Measurements from ENCODE around the gene SEMA3D.

SEMA3D gene

GRCh38 chr7:85019778-85020177, 167.1 kb downstream of the SEMA3D start:
- no peaks in the 10 kb centered on the region for H3K79me1 ChIP-seq (ENCODE audit: low read length)
- no peak overlapping the region for H3K9ac ChIP-seq (ENCODE audit: low read length)
- H3K9me3 ChIP-seq (ENCODE audit: insufficient read depth, low read depth, low read length): no peaks in the 10 kb centered on the region
- no peak overlapping the region for H2AFZ ChIP-seq (ENCODE audit: insufficient read depth, low read length, poor library complexity)
- H4K12ac ChIP-seq (ENCODE audit: low read depth, low read length): no peak overlapping the region
- H3K79me2 ChIP-seq (ENCODE audit: control insufficient read depth, insufficient read depth, low read length, poor library complexity): no peaks in the 10 kb centered on the region
- H2BK5ac ChIP-seq (ENCODE audit: low read depth, low read length, poor library complexity): no peak overlapping the region
- no peak overlapping the region for H3K14ac ChIP-seq (ENCODE audit: low read length)
- no peak overlapping the region for H2BK12ac ChIP-seq (ENCODE audit: low read length)
- WGBS (ENCODE audit: extremely low coverage, insufficient coverage, insufficient read length): no CpG with 5 or more reads among the region's 3 CpGs
- no peak overlapping the region for H4K8ac ChIP-seq (ENCODE audit: low read depth, low read length)
- H3K4me1 ChIP-seq (ENCODE audit: control insufficient read depth in 1 of 2, insufficient read depth in 2 of 2, low read length in 2 of 2): no peaks in the 10 kb centered on the region
- no peaks in the 10 kb centered on the region for H3K27me3 ChIP-seq (ENCODE audit: insufficient read depth, low read length)
- H3K18ac ChIP-seq (ENCODE audit: low read length): no peak overlapping the region
- DNase-seq: no peak
- no peak overlapping the region for H4K91ac ChIP-seq (ENCODE audit: low read depth, low read length)
- H3K23ac ChIP-seq (ENCODE audit: low read length): no peak overlapping the region
- no peaks in the 10 kb centered on the region for H3K36me3 ChIP-seq (ENCODE audit: control insufficient read depth in 1 of 2, insufficient read depth in 2 of 2, low read length in 2 of 2)
- no peak overlapping the region for H3K4me2 ChIP-seq (ENCODE audit: low read length)
- no peak overlapping the region for H3K4ac ChIP-seq (ENCODE audit: low read depth, low read length)
- no peak overlapping the region for H3K4me3 ChIP-seq (ENCODE audit: low read depth, low read length)
- no peak overlapping the region for H2AK5ac ChIP-seq (ENCODE audit: low read length)
- H2BK120ac ChIP-seq (ENCODE audit: insufficient read depth, low read length, poor library complexity): no peak overlapping the region
- no peak overlapping the region for H3K27ac ChIP-seq (ENCODE audit: low read depth, low read length)

GRCh38 chr7:85019176-85019575, 167.7 kb downstream of the SEMA3D start:
- Histone ChIP-seq H2BK120ac (ENCODE audit: insufficient read depth, low read length, poor library complexity) (no peak overlapping the region), H2AFZ (ENCODE audit: insufficient read depth, low read length, poor library complexity) (no peak overlapping the region), H2BK5ac (ENCODE audit: low read depth, low read length, poor library complexity) (no peak overlapping the region), H3K27me3 (ENCODE audit: insufficient read depth, low read length) (no peaks in the 10 kb centered on the region), H3K79me1 (ENCODE audit: low read length) (no peaks in the 10 kb centered on the region), H2AK5ac (ENCODE audit: low read length) (no peak overlapping the region), H3K36me3 (ENCODE audit: control insufficient read depth in 1 of 2, insufficient read depth in 2 of 2, low read length in 2 of 2) (no peaks in the 10 kb centered on the region), H4K91ac (ENCODE audit: low read depth, low read length) (no peak overlapping the region), H3K4ac (ENCODE audit: low read depth, low read length) (no peak overlapping the region), H3K23ac (ENCODE audit: low read length) (no peak overlapping the region), H3K4me3 (ENCODE audit: low read depth, low read length) (no peak overlapping the region), H3K9me3 (ENCODE audit: insufficient read depth, low read depth, low read length) (no peaks in the 10 kb centered on the region), H3K9ac (ENCODE audit: low read length) (no peak overlapping the region), H3K18ac (ENCODE audit: low read length) (no peak overlapping the region), H3K4me2 (ENCODE audit: low read length) (no peak overlapping the region), H3K27ac (ENCODE audit: low read depth, low read length) (no peak overlapping the region), H3K4me1 (ENCODE audit: control insufficient read depth in 1 of 2, insufficient read depth in 2 of 2, low read length in 2 of 2) (no peaks in the 10 kb centered on the region), H3K79me2 (ENCODE audit: control insufficient read depth, insufficient read depth, low read length, poor library complexity) (no peaks in the 10 kb centered on the region), H3K14ac (ENCODE audit: low read length) (no peak overlapping the region), H2BK12ac (ENCODE audit: low read length) (no peak overlapping the region), H4K12ac (ENCODE audit: low read depth, low read length) (no peak overlapping the region), H4K8ac (ENCODE audit: low read depth, low read length) (no peak overlapping the region)
- no peak for DNase-seq
- WGBS (ENCODE audit: extremely low coverage, insufficient coverage, insufficient read length): no CpG with 5 or more reads among the region's 1 CpG

- H2AFZ ChIP-seq (ENCODE audit: insufficient read depth, low read length, poor library complexity): no peak overlapping the region
- no peaks in the 10 kb centered on the region for H3K79me2 ChIP-seq (ENCODE audit: control insufficient read depth, insufficient read depth, low read length, poor library complexity)
- H3K4me2 ChIP-seq (ENCODE audit: low read length): no peak overlapping the region
- no peak overlapping the region for H4K91ac ChIP-seq (ENCODE audit: low read depth, low read length)
- H3K23ac ChIP-seq (ENCODE audit: low read length): no peak overlapping the region
- no peak overlapping the region for H4K8ac ChIP-seq (ENCODE audit: low read depth, low read length)
- H3K18ac ChIP-seq (ENCODE audit: low read length): no peak overlapping the region
- no peak overlapping the region for H2BK120ac ChIP-seq (ENCODE audit: insufficient read depth, low read length, poor library complexity)
- no peak overlapping the region for H4K12ac ChIP-seq (ENCODE audit: low read depth, low read length)
- no peak overlapping the region for H2BK12ac ChIP-seq (ENCODE audit: low read length)
- no peak overlapping the region for H2BK5ac ChIP-seq (ENCODE audit: low read depth, low read length, poor library complexity)
- no peak overlapping the region for H3K27ac ChIP-seq (ENCODE audit: low read depth, low read length)
- no peaks in the 10 kb centered on the region for H3K9me3 ChIP-seq (ENCODE audit: insufficient read depth, low read depth, low read length)
- no peaks in the 10 kb centered on the region for H3K79me1 ChIP-seq (ENCODE audit: low read length)
- no peaks in the 10 kb centered on the region for H3K27me3 ChIP-seq (ENCODE audit: insufficient read depth, low read length)
- H3K4me3 ChIP-seq (ENCODE audit: low read depth, low read length): no peak overlapping the region
- no peak overlapping the region for H3K14ac ChIP-seq (ENCODE audit: low read length)
- no peaks in the 10 kb centered on the region for H3K36me3 ChIP-seq (ENCODE audit: control insufficient read depth in 1 of 2, insufficient read depth in 2 of 2, low read length in 2 of 2)
- H3K4ac ChIP-seq (ENCODE audit: low read depth, low read length): no peak overlapping the region
- no peaks in the 10 kb centered on the region for H3K4me1 ChIP-seq (ENCODE audit: control insufficient read depth in 1 of 2, insufficient read depth in 2 of 2, low read length in 2 of 2)
- no peak overlapping the region for H3K9ac ChIP-seq (ENCODE audit: low read length)
- H2AK5ac ChIP-seq (ENCODE audit: low read length): no peak overlapping the region
- no CpG with 5 or more reads among the region's 1 CpG for WGBS (ENCODE audit: extremely low coverage, insufficient coverage, insufficient read length)
- DNase-seq: no peak
Measured at GRCh38 chr7:85018498-85018897, 168.4 kb downstream of the SEMA3D start.

GRCh38 chr7:85016286-85016685, 170.6 kb downstream of the SEMA3D start:
- H3K9me3 ChIP-seq (ENCODE audit: insufficient read depth, low read depth, low read length): no peaks in the 10 kb centered on the region
- no peak overlapping the region for H3K4me2 ChIP-seq (ENCODE audit: low read length)
- no peaks in the 10 kb centered on the region for H3K79me2 ChIP-seq (ENCODE audit: control insufficient read depth, insufficient read depth, low read length, poor library complexity)
- no peak for DNase-seq
- H3K14ac ChIP-seq (ENCODE audit: low read length): no peak overlapping the region
- no CpG with 5 or more reads among the region's 1 CpG for whole genome bisulfite sequencing (ENCODE audit: extremely low coverage, insufficient coverage, insufficient read length)
- no peak overlapping the region for H3K23ac ChIP-seq (ENCODE audit: low read length)
- no peak overlapping the region for H3K4me3 ChIP-seq (ENCODE audit: low read depth, low read length)
- H3K9ac ChIP-seq (ENCODE audit: low read length): no peak overlapping the region
- no peak overlapping the region for H2BK120ac ChIP-seq (ENCODE audit: insufficient read depth, low read length, poor library complexity)
- no peak overlapping the region for H3K18ac ChIP-seq (ENCODE audit: low read length)
- H4K91ac ChIP-seq (ENCODE audit: low read depth, low read length): no peak overlapping the region
- no peak overlapping the region for H4K8ac ChIP-seq (ENCODE audit: low read depth, low read length)
- no peak overlapping the region for H2BK12ac ChIP-seq (ENCODE audit: low read length)
- H3K4me1 ChIP-seq (ENCODE audit: control insufficient read depth in 1 of 2, insufficient read depth in 2 of 2, low read length in 2 of 2): no peaks in the 10 kb centered on the region
- H3K27me3 ChIP-seq (ENCODE audit: insufficient read depth, low read length): no peaks in the 10 kb centered on the region
- no peak overlapping the region for H2AFZ ChIP-seq (ENCODE audit: insufficient read depth, low read length, poor library complexity)
- no peak overlapping the region for H3K4ac ChIP-seq (ENCODE audit: low read depth, low read length)
- H2BK5ac ChIP-seq (ENCODE audit: low read depth, low read length, poor library complexity): no peak overlapping the region
- no peak overlapping the region for H2AK5ac ChIP-seq (ENCODE audit: low read length)
- H3K27ac ChIP-seq (ENCODE audit: low read depth, low read length): no peak overlapping the region
- H4K12ac ChIP-seq (ENCODE audit: low read depth, low read length): no peak overlapping the region
- H3K79me1 ChIP-seq (ENCODE audit: low read length): no peaks in the 10 kb centered on the region
- no peaks in the 10 kb centered on the region for H3K36me3 ChIP-seq (ENCODE audit: control insufficient read depth in 1 of 2, insufficient read depth in 2 of 2, low read length in 2 of 2)

Data from trophoblast cell (in vitro differentiated cells and primary cell).